Measurements from ENCODE around the gene MISP3.

The MISP3 gene

GRCh38 chr19:14088634-14089411 is 16.2 kb downstream of the MISP3 start:
- H3K4me2 ChIP-seq (ENCODE audit: low read depth, low read length, poor library complexity, severe bottlenecking): peak overlapping the region; percentile 52
- TF ChIP-seq, protein P1, sequence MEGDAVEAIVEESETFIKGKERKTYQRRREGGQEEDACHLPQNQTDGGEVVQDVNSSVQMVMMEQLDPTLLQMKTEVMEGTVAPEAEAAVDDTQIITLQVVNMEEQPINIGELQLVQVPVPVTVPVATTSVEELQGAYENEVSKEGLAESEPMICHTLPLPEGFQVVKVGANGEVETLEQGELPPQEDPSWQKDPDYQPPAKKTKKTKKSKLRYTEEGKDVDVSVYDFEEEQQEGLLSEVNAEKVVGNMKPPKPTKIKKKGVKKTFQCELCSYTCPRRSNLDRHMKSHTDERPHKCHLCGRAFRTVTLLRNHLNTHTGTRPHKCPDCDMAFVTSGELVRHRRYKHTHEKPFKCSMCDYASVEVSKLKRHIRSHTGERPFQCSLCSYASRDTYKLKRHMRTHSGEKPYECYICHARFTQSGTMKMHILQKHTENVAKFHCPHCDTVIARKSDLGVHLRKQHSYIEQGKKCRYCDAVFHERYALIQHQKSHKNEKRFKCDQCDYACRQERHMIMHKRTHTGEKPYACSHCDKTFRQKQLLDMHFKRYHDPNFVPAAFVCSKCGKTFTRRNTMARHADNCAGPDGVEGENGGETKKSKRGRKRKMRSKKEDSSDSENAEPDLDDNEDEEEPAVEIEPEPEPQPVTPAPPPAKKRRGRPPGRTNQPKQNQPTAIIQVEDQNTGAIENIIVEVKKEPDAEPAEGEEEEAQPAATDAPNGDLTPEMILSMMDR (IDR thresholded peaks at IDR 0.05; ENCODE audit: insufficient read depth, low read length, poor library complexity, severe bottlenecking): no peak
- TF ChIP-seq EZH2phosphoT487 (conservative IDR thresholded peaks at IDR 0.05; ENCODE audit: low read length): no peak
- H4K20me1 ChIP-seq (ENCODE audit: low read depth, low read length): no peaks in the 10 kb centered on the region
- H3K4me3 ChIP-seq (ENCODE audit: insufficient read depth, low read length, poor library complexity, severe bottlenecking): peak overlapping the region; percentile 79
- no peak overlapping the region for H2AFZ ChIP-seq (ENCODE audit: low read depth, low read length, severe bottlenecking)
- H3K9me2 ChIP-seq (replicated peaks; ENCODE audit: insufficient read depth, low read length): no peaks in the 10 kb centered on the region
- H3K79me2 ChIP-seq (ENCODE audit: insufficient read depth, low read length): peaks cover 6% of the 10 kb centered on the region
- peaks cover 3% of the 10 kb centered on the region; the same call in 1 of the 2 replicates for H3K36me3 ChIP-seq (ENCODE audit: low read length)
- H3K9ac ChIP-seq (ENCODE audit: low read length): peak overlapping the region; percentile 68
- H3F3A ChIP-seq (ENCODE audit: insufficient read depth): peaks cover 13% of the 10 kb centered on the region; the same call in 1 of the 2 replicates
- H3K9me3 ChIP-seq (ENCODE audit: insufficient read depth, low read length): no peaks in the 10 kb centered on the region
- peak overlapping the region; percentile 57; the same call in 1 of the 2 replicates for H3K27ac ChIP-seq (ENCODE audit: low read depth, low read length)
- no peaks in the 10 kb centered on the region for H3K27me3 ChIP-seq (ENCODE audit: low read length)

GRCh38 chr19:14089412-14089661 is 16.8 kb downstream of the MISP3 start:
- H3K27ac ChIP-seq (ENCODE audit: low read depth, low read length): peak overlapping the region; percentile 57; the same call in 1 of the 2 replicates
- H3K9me3 ChIP-seq (ENCODE audit: insufficient read depth, low read length): no peaks in the 10 kb centered on the region
- peak overlapping the region; percentile 52 for H3K4me2 ChIP-seq (ENCODE audit: low read depth, low read length, poor library complexity, severe bottlenecking)
- H3K4me3 ChIP-seq (ENCODE audit: insufficient read depth, low read length, poor library complexity, severe bottlenecking): peak overlapping the region; percentile 79
- peaks cover 3% of the 10 kb centered on the region; the same call in 1 of the 2 replicates for H3K36me3 ChIP-seq (ENCODE audit: low read length)
- TF ChIP-seq EZH2phosphoT487 (conservative IDR thresholded peaks at IDR 0.05; ENCODE audit: low read length): no peak
- TF ChIP-seq, protein P1 (IDR thresholded peaks at IDR 0.05; ENCODE audit: insufficient read depth, low read length, poor library complexity, severe bottlenecking): peak; percentile 58
- no peak overlapping the region for H2AFZ ChIP-seq (ENCODE audit: low read depth, low read length, severe bottlenecking)
- no peaks in the 10 kb centered on the region for H4K20me1 ChIP-seq (ENCODE audit: low read depth, low read length)
- no peaks in the 10 kb centered on the region for H3K9me2 ChIP-seq (replicated peaks; ENCODE audit: insufficient read depth, low read length)
- H3F3A ChIP-seq (ENCODE audit: insufficient read depth): peaks cover 13% of the 10 kb centered on the region; the same call in 1 of the 2 replicates
- no peaks in the 10 kb centered on the region for H3K27me3 ChIP-seq (ENCODE audit: low read length)
- H3K9ac ChIP-seq (ENCODE audit: low read length): peak overlapping the region; percentile 68
- peaks cover 6% of the 10 kb centered on the region for H3K79me2 ChIP-seq (ENCODE audit: insufficient read depth, low read length)

GRCh38 chr19:14089662-14090508 is 17.3 kb downstream of the MISP3 start:
- Histone ChIP-seq H3K36me3 (ENCODE audit: low read length) (peaks cover 3% of the 10 kb centered on the region; the same call in 1 of the 2 replicates), H3K9me3 (ENCODE audit: insufficient read depth, low read length) (no peaks in the 10 kb centered on the region), H3K27me3 (ENCODE audit: low read length) (no peaks in the 10 kb centered on the region), H3K9ac (ENCODE audit: low read length) (peak overlapping the region; percentile 68), H3K4me3 (ENCODE audit: insufficient read depth, low read length, poor library complexity, severe bottlenecking) (peak overlapping the region; percentile 79), H3K9me2 (replicated peaks; ENCODE audit: insufficient read depth, low read length) (no peaks in the 10 kb centered on the region), H2AFZ (ENCODE audit: low read depth, low read length, severe bottlenecking) (no peak overlapping the region), H3K4me2 (ENCODE audit: low read depth, low read length, poor library complexity, severe bottlenecking) (peak overlapping the region; percentile 57), H3K79me2 (ENCODE audit: insufficient read depth, low read length) (peaks cover 6% of the 10 kb centered on the region), H3F3A (ENCODE audit: insufficient read depth) (peaks cover 18% of the 10 kb centered on the region), H3K27ac (ENCODE audit: low read depth, low read length) (peak overlapping the region; percentile 83), H4K20me1 (ENCODE audit: low read depth, low read length) (no peaks in the 10 kb centered on the region)
- no peak for TF ChIP-seq EZH2phosphoT487 (conservative IDR thresholded peaks at IDR 0.05; ENCODE audit: low read length)
- TF ChIP-seq, protein P1 (IDR thresholded peaks at IDR 0.05; ENCODE audit: insufficient read depth, low read length, poor library complexity, severe bottlenecking): no peak
